OCI-LY7 (cell line): ENCODE measurements around the gene AGFG2. TPM values are rescaled to one million over a fixed set of nuclear protein-coding genes. Genes with fewer than 3 reads are reported as not detected.

ENCODE experiments used
- BruUV-seq: library from RNA; stranded (reverse); fragments of 400-500 nt; replicated peaks from 2 replicates; lab custom pipeline; 2021; lab: Mats Ljungman, UMichigan
- CTCF ChIA-PET: fragments of 300-600 bp; sonication (Branson Sonifier 250); formaldehyde crosslinking; loops from one replicate; lab custom pipeline; 2022; ENCODE audit warnings: antibody characterized with exemption; ENCODE audit not compliant: unreplicated experiment; lab: Charles Lee
- POLR2A ChIA-PET: fragments of 300-600 bp; sonication (Branson Sonifier 250); formaldehyde crosslinking; loops from one replicate; lab custom pipeline; 2022; ENCODE audit warnings: antibody characterized with exemption; lab: Charles Lee
- DNase-seq: peaks from one replicate; pipeline ENCODE4 v3.0.0-alpha.2; 2015; ENCODE audit warnings: low spot score
- H2AFZ ChIP-seq: fragments of 200-600 bp; sonication (generic), shearing (Covaris generic); 2 replicates; pipeline ENCODE4 v1.6.1; 2014; ENCODE audit warnings: mild to moderate bottlenecking, antibody characterized with exemption, low read length, moderate library complexity
- H3K27ac ChIP-seq: fragments of 200-600 bp; sonication (generic); 2 replicates; pipeline ENCODE4 v1.5.1; 2014; ENCODE audit warnings: mixed run types, low read depth, mild to moderate bottlenecking, moderate library complexity, low read length, inconsistent platforms; ENCODE audit not compliant: poor library complexity, severe bottlenecking
- H3K36me3 ChIP-seq: fragments of 200-600 bp; sonication (generic); 2 replicates; pipeline ENCODE4 v1.6.1; 2014; ENCODE audit warnings: mild to moderate bottlenecking, antibody characterized with exemption, low read length, moderate library complexity, mixed read lengths; ENCODE audit not compliant: insufficient read depth
- H3K4me1 ChIP-seq: fragments of 200-600 bp; sonication (generic); 2 replicates; pipeline ENCODE4 v1.5.1; 2014; ENCODE audit warnings: mild to moderate bottlenecking, low read length; ENCODE audit not compliant: insufficient read depth, poor library complexity, severe bottlenecking
- H3K4me2 ChIP-seq: fragments of 200-600 bp; sonication (generic); 2 replicates; pipeline ENCODE4 v1.6.1; 2014; ENCODE audit warnings: mild to moderate bottlenecking, low read length
- H3K4me3 ChIP-seq: fragments of 200-600 bp; sonication (generic); 2 replicates; pipeline ENCODE4 v1.5.1; 2014; ENCODE audit warnings: mild to moderate bottlenecking, low read depth, low read length; ENCODE audit not compliant: poor library complexity, severe bottlenecking
- H3K79me2 ChIP-seq: fragments of 200-600 bp; sonication (generic); 2 replicates; pipeline ENCODE4 v1.6.1; 2016; ENCODE audit warnings: low read depth, mild to moderate bottlenecking, low read length, moderate library complexity, mixed read lengths; ENCODE audit not compliant: insufficient read depth
- H3K9me2 ChIP-seq: fragments of 200-600 bp; sonication (generic); 2 replicates; pipeline ENCODE4 v1.6.1; 2016; ENCODE audit warnings: mild to moderate bottlenecking, low read length, mixed read lengths; ENCODE audit not compliant: insufficient read depth
- H3K9me3 ChIP-seq: fragments of 200-600 bp; sonication (generic); 2 replicates; pipeline ENCODE4 v1.6.1; 2014; ENCODE audit warnings: mild to moderate bottlenecking, mixed run types, low read length, mixed read lengths
- H4K20me1 ChIP-seq: fragments of 200-600 bp; sonication (generic); 2 replicates; pipeline ENCODE4 v1.6.1; 2014; ENCODE audit warnings: mild to moderate bottlenecking, antibody characterized with exemption, low read length, moderate library complexity, mixed read lengths; ENCODE audit not compliant: insufficient read depth
- EZH2phosphoT487 ChIP-seq: fragments of 200-600 bp; sonication (generic); IDR thresholded peaks from 2 replicates; pipeline ENCODE4 v1.6.1; 2018; ENCODE audit warnings: low read depth, borderline replicate concordance, mild to moderate bottlenecking, mixed run types, antibody characterized with exemption, low read length, moderate library complexity, mixed read lengths
- intact Hi-C: fragments of 100-400 bp; cut with micrococcal nuclease; formaldehyde crosslinking; loops from one replicate; pipeline ENCODE4 v1.10.0; 2022; ENCODE audit not compliant: unreplicated experiment
- total RNA-seq, 2 experiments: library from RNA; depleted of rRNA in 1 of 2; stranded (reverse); fragments of >200 nt in 1 of 2; shearing (Covaris generic) in 1 of 2; gene quantifications; 2 replicates each; pipeline ENCODE4 v1.2.3, GENCODE V29; 2014 to 2022
- TF ChIP-seq, protein P1 (sequence below): fragments of 200-600 bp; sonication (generic); conservative IDR thresholded peaks from 2 replicates; pipeline ENCODE4 v1.5.1; 2014; ENCODE audit warnings: mild to moderate bottlenecking, antibody characterized with exemption, low read length, moderate library complexity, mixed read lengths

Gene AGFG2
- total RNA-seq, 2 experiments from 2014 or later: 11.5 to 15.2 TPM

DNA sequence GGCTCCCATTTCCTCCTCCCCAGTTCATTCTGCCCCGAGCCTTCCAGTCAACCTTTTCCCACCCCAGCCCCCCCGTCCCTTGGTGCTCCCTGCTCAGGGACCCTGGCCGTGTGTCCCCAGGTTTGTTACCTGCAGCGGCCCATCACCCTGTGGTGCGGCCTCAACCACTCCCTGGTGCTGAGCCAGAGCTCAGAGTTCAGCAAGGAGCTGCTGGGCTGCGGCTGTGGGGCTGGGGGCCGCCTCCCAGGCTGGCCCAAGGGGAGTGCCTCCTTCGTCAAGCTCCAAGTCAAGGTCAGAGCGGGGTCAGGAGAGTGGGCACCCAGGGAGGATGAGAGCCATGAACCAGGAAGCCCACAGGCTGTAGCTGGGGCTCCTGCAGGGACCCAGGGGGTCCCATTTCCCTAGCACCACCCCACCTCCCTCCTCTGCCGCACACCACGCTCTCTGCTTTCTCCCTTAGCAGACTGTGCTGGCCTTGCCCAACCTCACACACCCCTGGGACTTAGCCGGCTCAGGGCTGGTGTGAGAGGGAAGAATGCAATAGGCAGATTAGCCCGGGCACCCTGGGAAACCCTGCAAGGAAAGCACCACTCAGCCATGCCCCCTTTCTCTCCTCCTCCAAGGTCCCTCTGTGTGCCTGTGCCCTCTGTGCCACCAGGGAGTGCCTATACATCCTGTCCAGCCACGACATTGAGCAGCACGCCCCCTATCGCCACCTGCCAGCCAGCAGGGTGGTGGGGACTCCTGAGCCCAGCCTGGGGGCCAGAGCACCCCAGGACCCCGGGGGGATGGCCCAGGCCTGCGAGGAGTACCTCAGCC, 61.1 kb downstream of the AGFG2 start:
- Histone ChIP-seq H2AFZ (no peak overlapping the region), H3K4me2 (no peak overlapping the region), H3K9me2 (no peaks in the 10 kb centered on the region), H4K20me1 (no peaks in the 10 kb centered on the region), H3K9me3 (no peaks in the 10 kb centered on the region), H3K4me3 (no peak overlapping the region), H3K36me3 (no peaks in the 10 kb centered on the region), H3K79me2 (no peaks in the 10 kb centered on the region), H3K4me1 (peaks cover 10% of the 10 kb centered on the region), H3K27ac (no peak overlapping the region)
- ChIA-PET CTCF (no interaction called here), POLR2A (interaction anchor here (0.7 kb wide), 1 partner anchor 1953 kb away, joined by 9 read pairs; no protein-coding TSS in a partner anchor)
- intact Hi-C loops: no loop called here
- no TSS peak for BruUV-seq
- TF ChIP-seq EZH2phosphoT487: no peak
- TF ChIP-seq, protein P1, sequence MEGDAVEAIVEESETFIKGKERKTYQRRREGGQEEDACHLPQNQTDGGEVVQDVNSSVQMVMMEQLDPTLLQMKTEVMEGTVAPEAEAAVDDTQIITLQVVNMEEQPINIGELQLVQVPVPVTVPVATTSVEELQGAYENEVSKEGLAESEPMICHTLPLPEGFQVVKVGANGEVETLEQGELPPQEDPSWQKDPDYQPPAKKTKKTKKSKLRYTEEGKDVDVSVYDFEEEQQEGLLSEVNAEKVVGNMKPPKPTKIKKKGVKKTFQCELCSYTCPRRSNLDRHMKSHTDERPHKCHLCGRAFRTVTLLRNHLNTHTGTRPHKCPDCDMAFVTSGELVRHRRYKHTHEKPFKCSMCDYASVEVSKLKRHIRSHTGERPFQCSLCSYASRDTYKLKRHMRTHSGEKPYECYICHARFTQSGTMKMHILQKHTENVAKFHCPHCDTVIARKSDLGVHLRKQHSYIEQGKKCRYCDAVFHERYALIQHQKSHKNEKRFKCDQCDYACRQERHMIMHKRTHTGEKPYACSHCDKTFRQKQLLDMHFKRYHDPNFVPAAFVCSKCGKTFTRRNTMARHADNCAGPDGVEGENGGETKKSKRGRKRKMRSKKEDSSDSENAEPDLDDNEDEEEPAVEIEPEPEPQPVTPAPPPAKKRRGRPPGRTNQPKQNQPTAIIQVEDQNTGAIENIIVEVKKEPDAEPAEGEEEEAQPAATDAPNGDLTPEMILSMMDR: peak; percentile 74
- peak; percentile 48 for DNase-seq

DNA sequence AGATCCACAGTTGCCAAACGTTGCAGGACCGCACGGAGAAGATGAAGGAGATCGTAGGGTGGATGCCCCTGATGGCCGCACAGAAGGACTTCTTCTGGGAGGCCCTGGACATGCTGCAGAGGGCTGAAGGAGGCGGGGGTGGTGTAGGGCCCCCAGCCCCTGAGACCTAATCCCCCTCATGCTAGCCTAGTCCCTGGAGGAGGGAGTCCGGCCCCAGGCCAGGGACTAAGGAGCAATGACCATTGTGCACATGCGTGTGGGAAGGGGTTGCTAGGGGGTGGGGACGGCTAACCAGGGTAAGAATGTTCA, 61.7 kb downstream of the AGFG2 start:
- CTCF ChIA-PET: no interaction called here

More for the DNA sequence above, 61.7 kb downstream of the AGFG2 start:
- no peak for DNase-seq
- intact Hi-C loops: no loop called here
- no peak overlapping the region for H3K4me3 ChIP-seq
- no peak for TF ChIP-seq EZH2phosphoT487
- TF ChIP-seq, protein P1: peak; percentile 7; the same call in 1 of the 2 replicates
- H3K9me3 ChIP-seq: no peaks in the 10 kb centered on the region
- no peaks in the 10 kb centered on the region for H4K20me1 ChIP-seq
- H3K4me1 ChIP-seq: peaks cover 13% of the 10 kb centered on the region
- no peak overlapping the region for H3K27ac ChIP-seq
- POLR2A ChIA-PET: no interaction called here
- no peaks in the 10 kb centered on the region for H3K79me2 ChIP-seq
- no peak overlapping the region for H3K4me2 ChIP-seq
- H2AFZ ChIP-seq: no peak overlapping the region
- H3K9me2 ChIP-seq: no peaks in the 10 kb centered on the region
- H3K36me3 ChIP-seq: no peaks in the 10 kb centered on the region
- no TSS peak for BruUV-seq
